Measurements from ENCODE around the gene CASR.
A peak's percentile ranks its signal among the peaks of the same experiment; 100 is the strongest.

DNA sequence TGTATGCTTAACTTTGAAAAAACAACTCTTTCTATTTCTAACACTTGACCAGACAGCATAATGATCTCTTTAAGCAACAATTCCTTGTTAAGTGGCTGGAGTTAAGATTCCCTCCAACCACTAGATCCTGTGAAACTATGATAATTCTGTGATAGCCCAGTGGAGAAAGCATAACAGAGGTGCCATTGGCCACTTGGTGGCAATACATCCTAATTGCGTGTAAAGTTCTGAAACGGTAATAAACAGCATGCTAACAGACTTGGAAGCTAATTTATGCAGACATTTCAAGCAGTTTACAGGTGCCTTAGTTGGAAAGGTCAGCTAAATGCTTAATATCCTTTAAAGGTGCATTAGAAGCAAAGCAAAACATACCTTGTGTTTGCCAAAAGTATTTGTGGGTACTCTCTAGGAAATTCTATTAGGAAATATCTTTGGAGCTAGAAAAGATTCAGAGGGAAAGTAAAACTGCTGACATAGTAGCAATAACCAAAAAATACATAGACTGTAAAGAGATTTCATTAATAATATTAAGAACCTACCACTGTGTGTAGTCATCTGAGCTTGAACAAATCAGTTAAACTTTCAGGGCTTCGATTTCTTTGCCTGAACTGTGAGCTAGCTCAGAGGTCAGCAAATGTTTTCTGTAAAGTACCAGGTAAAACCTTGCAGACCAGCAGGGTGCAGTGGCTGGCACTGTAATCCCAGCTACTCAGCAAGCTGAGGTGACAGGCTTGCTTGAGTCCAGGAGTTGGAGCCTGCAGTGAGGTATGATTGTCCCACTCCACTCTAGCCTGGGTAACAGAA is 122.6 kb downstream of the CASR start:
- TF ChIP-seq, protein P1, sequence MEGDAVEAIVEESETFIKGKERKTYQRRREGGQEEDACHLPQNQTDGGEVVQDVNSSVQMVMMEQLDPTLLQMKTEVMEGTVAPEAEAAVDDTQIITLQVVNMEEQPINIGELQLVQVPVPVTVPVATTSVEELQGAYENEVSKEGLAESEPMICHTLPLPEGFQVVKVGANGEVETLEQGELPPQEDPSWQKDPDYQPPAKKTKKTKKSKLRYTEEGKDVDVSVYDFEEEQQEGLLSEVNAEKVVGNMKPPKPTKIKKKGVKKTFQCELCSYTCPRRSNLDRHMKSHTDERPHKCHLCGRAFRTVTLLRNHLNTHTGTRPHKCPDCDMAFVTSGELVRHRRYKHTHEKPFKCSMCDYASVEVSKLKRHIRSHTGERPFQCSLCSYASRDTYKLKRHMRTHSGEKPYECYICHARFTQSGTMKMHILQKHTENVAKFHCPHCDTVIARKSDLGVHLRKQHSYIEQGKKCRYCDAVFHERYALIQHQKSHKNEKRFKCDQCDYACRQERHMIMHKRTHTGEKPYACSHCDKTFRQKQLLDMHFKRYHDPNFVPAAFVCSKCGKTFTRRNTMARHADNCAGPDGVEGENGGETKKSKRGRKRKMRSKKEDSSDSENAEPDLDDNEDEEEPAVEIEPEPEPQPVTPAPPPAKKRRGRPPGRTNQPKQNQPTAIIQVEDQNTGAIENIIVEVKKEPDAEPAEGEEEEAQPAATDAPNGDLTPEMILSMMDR (IDR thresholded peaks at IDR 0.05), result peak in 2 of 4 experiments; percentile 40 to 53
- TF ChIP-seq POLR2A (IDR thresholded peaks at IDR 0.05) (no peak), POLR2AphosphoS5 (IDR thresholded peaks at IDR 0.05) (peak; percentile 20)
